Adrenal gland (tissue), 12 donors: Measurements from ENCODE around the gene RAPH1. TPM values are rescaled to one million over a fixed set of nuclear protein-coding genes. Genes with fewer than 3 reads are reported as not detected.

Experiments
- DNase-seq, 7 donors: peaks; one replicate each; pipeline ENCODE4 v3.0.0-alpha.2; 2019 to 2020
- H3K27ac ChIP-seq, 5 donors: fragments of 200-600 bp; sonication (generic) in 4 of 5; 1 replicate in 3 of 5; 2 replicates in 2 of 5; pipeline versions ENCODE4 v1.5.1 to v1.8.0; 2016 to 2020; ENCODE audit warnings: mild to moderate bottlenecking in 1 of 5
- H3K27me3 ChIP-seq: fragments of 200-600 bp; 2 replicates; pipeline ENCODE4 v1.8.0; 2021
- H3K36me3 ChIP-seq, 2 donors: fragments of 200-600 bp; replicated peaks in 1 of 2; 1 replicate in 1 of 2; 2 replicates in 1 of 2; pipeline versions ENCODE4 v1.5.1 to v1.8.0; 2018 to 2022
- H3K4me1 ChIP-seq, 2 donors: fragments of 200-600 bp; replicated peaks in 1 of 2; 1 replicate in 1 of 2; 2 replicates in 1 of 2; pipeline versions ENCODE4 v1.5.1 to v1.8.0; 2018 to 2021
- H3K4me3 ChIP-seq, 4 donors: fragments of 200-600 bp; sonication (generic) in 3 of 4; one replicate each; pipeline ENCODE4 v1.5.1; 2016 to 2018
- H3K9me3 ChIP-seq, 3 donors: fragments of 200-600 bp; sonication (generic) in 1 of 3; replicated peaks in 1 of 3; 1 replicate in 2 of 3; 2 replicates in 1 of 3; pipeline versions ENCODE4 v1.5.1 to v1.8.0; 2016 to 2021
- POLR2A ChIP-seq, 2 donors: fragments of 450-650 bp; IDR thresholded peaks; one replicate each; pipeline ENCODE4 v1.6.1; 2017; ENCODE audit warnings: antibody characterized with exemption in 2 of 2, mild to moderate bottlenecking in 2 of 2, moderate library complexity in 1 of 2
- WGBS, 4 donors: extraction: QIAGEN DNeasy Blood & Tissue Kit in 2 of 4; methylation state at CpG; one replicate each; pipeline versions ENCODE4 v1.1.5 to v1.1.7; 2013 to 2017; 5-methylcytosine and 5-hydroxymethylcytosine counted together
- intact Hi-C, 2 donors: fragments of 100-400 bp; cut with DNase I; formaldehyde crosslinking; loops; one replicate each; pipeline versions ENCODE4 v1.14.1 to v1.15.0; 2022 to 2023
- polyA plus RNA-seq, 3 donors: library from polyadenylated mRNA; stranded (reverse); fragments of 200-250 nt in 2 of 3; fragments of 350-450 nt in 1 of 3; fragmentation: Illumina TruSeq in 1 of 3; extraction: RNeasy Lipid Tissue Mini Kit (QIAGEN cat#74804) in 1 of 3; gene quantifications; one replicate each; pipeline ENCODE4 v1.2.3, GENCODE V29; 2013 to 2014
- total RNA-seq, 9 donors: library from RNA; depleted of rRNA in 4 of 9; stranded (reverse); fragments of >200 nt in 4 of 9; fragments of 120-200 nt in 1 of 9; fragmentation: NEBNext Ultra II Directional in 1 of 9; extraction: Animal tissue kit (Norgen Biotek cat#: 25700) in 1 of 9; gene quantifications; one replicate each; pipeline versions ENCODE4 v1.1.0 to v1.2.4, GENCODE V29; 2013 to 2023
- TF ChIP-seq, protein P1 (sequence below), 6 experiments: fragments of 450-650 bp in 4 of 6; fragments of 200-600 bp in 2 of 6; sonication (generic) in 1 of 6; IDR thresholded peaks; 1 replicate in 5 of 6; 2 replicates in 1 of 6; pipeline versions ENCODE4 v1.5.1 to v1.8.0; 2016 to 2021; ENCODE audit warnings: antibody characterized with exemption in 6 of 6, mild to moderate bottlenecking in 2 of 6, moderate library complexity in 1 of 6
- donor health status: healthy with polysubstance abuse.
- donor health status: Bipolar disorder and iron deficiency.
- donor health status: DM: yes; HTN: yes; CAD: no.
- donor health status: DM: no; HTN: no; CAD: no.
- donor health status: DM: no; HTN: no; CAD: no.
- donor health status: DM: yes; HTN: yes; CAD: no.

Gene RAPH1
- total and polyA plus RNA-seq, 12 donors: 4.2 to 72.5 (median 27.3) TPM

GRCh38 chr2:203352604-203353255, 182.4 kb downstream of the RAPH1 start:
- H3K4me3 ChIP-seq: no peak overlapping the region
- WGBS, 4 donors: 94 to 97% (median 95%) methylated on average over 5 of the region's 5 CpGs
- TF ChIP-seq, protein P1, sequence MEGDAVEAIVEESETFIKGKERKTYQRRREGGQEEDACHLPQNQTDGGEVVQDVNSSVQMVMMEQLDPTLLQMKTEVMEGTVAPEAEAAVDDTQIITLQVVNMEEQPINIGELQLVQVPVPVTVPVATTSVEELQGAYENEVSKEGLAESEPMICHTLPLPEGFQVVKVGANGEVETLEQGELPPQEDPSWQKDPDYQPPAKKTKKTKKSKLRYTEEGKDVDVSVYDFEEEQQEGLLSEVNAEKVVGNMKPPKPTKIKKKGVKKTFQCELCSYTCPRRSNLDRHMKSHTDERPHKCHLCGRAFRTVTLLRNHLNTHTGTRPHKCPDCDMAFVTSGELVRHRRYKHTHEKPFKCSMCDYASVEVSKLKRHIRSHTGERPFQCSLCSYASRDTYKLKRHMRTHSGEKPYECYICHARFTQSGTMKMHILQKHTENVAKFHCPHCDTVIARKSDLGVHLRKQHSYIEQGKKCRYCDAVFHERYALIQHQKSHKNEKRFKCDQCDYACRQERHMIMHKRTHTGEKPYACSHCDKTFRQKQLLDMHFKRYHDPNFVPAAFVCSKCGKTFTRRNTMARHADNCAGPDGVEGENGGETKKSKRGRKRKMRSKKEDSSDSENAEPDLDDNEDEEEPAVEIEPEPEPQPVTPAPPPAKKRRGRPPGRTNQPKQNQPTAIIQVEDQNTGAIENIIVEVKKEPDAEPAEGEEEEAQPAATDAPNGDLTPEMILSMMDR (IDR thresholded peaks at IDR 0.05): no peak
- TF ChIP-seq POLR2A (IDR thresholded peaks at IDR 0.05): no peak

DNA sequence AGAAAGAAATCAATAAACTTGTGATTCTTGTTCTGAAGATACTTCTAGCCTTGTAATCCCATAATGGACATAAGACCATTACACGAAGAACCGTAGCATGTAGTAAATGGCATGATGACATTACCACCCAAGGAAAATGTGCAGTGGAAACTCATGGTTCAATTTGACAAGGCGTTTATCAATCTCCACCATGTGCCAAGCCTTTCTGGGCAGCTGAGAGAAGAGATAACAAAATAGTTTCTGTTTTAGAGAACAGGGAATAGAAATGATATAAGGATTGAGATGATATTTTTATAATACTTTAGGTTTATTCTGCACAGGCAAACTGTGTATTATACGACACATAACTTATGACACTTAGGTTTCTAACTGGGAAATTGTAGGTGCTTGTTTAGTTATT, 187.7 kb downstream of the RAPH1 start:
- DNase-seq: peak in 1 of 7 donors; percentile 10
- H3K4me1 ChIP-seq: no peaks in the 10 kb centered on the region
- H3K4me3 ChIP-seq: no peak overlapping the region
- TF ChIP-seq POLR2A (IDR thresholded peaks at IDR 0.05): no peak
- TF ChIP-seq, protein P1 (IDR thresholded peaks at IDR 0.05): no peak
- WGBS, 4 donors: 65 to 73% (median 68%) methylated on average over 4 of the region's 4 CpGs
- intact Hi-C loops: no loop called here
- H3K27me3 ChIP-seq: no peaks in the 10 kb centered on the region
- no peaks in the 10 kb centered on the region for H3K9me3 ChIP-seq
- no peaks in the 10 kb centered on the region for H3K36me3 ChIP-seq
- H3K27ac ChIP-seq: no peak overlapping the region

More at GRCh38 chr2:203352604-203353255, 182.4 kb downstream of the RAPH1 start:
- intact Hi-C loops: no loop called here
- Histone ChIP-seq H3K27me3 (no peaks in the 10 kb centered on the region), H3K36me3 (no peaks in the 10 kb centered on the region), H3K27ac (no peak overlapping the region), H3K4me1 (peaks cover 0 to 7% of the 10 kb centered on the region in 2 donors), H3K9me3 (no peaks in the 10 kb centered on the region)
- DNase-seq: no peak

- no peak overlapping the region for H3K27ac ChIP-seq
- WGBS, 4 donors: 68 to 76% (median 72%) methylated on average over 1 of the region's 1 CpG
Observed at GRCh38 chr2:203346612-203347011, 188.5 kb downstream of the RAPH1 start.

DNA sequence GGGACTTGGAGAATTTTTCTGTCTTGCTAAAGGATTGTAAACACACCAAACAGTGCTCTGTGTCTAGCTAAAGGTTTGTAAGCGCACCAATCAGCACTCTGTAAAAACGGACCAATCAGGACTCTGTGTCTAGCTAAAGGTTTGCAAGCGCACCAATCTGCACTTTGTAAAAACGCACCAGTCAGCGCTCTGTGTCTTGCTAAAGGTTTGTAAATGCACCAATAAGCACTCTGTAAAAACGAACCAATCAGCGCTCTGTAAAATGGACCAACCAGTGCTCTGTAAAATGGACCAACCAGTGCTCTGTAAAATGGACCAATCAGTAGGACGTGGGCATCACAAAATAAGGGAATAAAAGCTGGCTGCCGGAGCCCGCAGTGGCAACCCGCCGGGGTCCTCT, 190.4 kb downstream of the RAPH1 start:
- TF ChIP-seq, protein P1 (IDR thresholded peaks at IDR 0.05): no peak
- no peak for TF ChIP-seq POLR2A (IDR thresholded peaks at IDR 0.05)
- no peaks in the 10 kb centered on the region for H3K27me3 ChIP-seq
- DNase-seq: no peak
- H3K9me3 ChIP-seq: no peaks in the 10 kb centered on the region
- H3K4me1 ChIP-seq: peaks cover 0 to 16% of the 10 kb centered on the region in 2 donors
- H3K36me3 ChIP-seq: no peaks in the 10 kb centered on the region
- H3K27ac ChIP-seq: no peak overlapping the region
- WGBS, 4 donors: 92 to 98% (median 97%) methylated on average over 12 of the region's 12 CpGs
- intact Hi-C loops: no loop called here
- no peak overlapping the region for H3K4me3 ChIP-seq

More at GRCh38 chr2:203346612-203347011, 188.5 kb downstream of the RAPH1 start:
- no peaks in the 10 kb centered on the region for H3K36me3 ChIP-seq
- no peaks in the 10 kb centered on the region for H3K27me3 ChIP-seq
- H3K4me3 ChIP-seq: no peak overlapping the region
- no peak for TF ChIP-seq POLR2A (IDR thresholded peaks at IDR 0.05)
- TF ChIP-seq, protein P1 (IDR thresholded peaks at IDR 0.05): no peak
- no peak for DNase-seq
- intact Hi-C loops: no loop called here
- no peaks in the 10 kb centered on the region for H3K9me3 ChIP-seq
- peaks cover 0 to 2% of the 10 kb centered on the region in 2 donors for H3K4me1 ChIP-seq

Other genes with a start within 250 kb of the RAPH1 start
- 10 to 100 TPM; 19.1 to 61.2 (median 35.9) TPM for gene ABI2, start 206.9 kb downstream of the RAPH1 start, total RNA-seq
- gene ABI2, start 206.9 kb downstream of the RAPH1 start, polyA plus RNA-seq: 10 to 100 TPM; 10.2 to 42.6 (median 12.6) TPM
- gene CD28, start 171.3 kb upstream of the RAPH1 start, total RNA-seq: 1 to 10 TPM in 1 of 9 donors, under 1 TPM in 7, not detected in 1; 0.14 to 1.4 (median 0.58) TPM
- gene CD28, start 171.3 kb upstream of the RAPH1 start, polyA plus RNA-seq: under 1 TPM; 0.08 to 0.13 (median 0.09) TPM